GM12878 (cell line): ENCODE data around the gene C5orf34. TPM values are rescaled to one million over a fixed set of nuclear protein-coding genes. Genes with fewer than 3 reads are reported as not detected.

Source experiments
- ATAC-seq: fragments of 200-7000 bp; cut with Tn5 transposase; 3 replicates; pipeline ENCODE4 v1.9.1; 2020; ENCODE audit warnings: mild to moderate bottlenecking, moderate library complexity
- Bru-seq: library from RNA; stranded (reverse); fragments of 400-500 nt; gene quantifications from one replicate; lab custom pipeline; 2021; lab: Mats Ljungman, UMichigan
- BruChase-seq, 2 experiments: library from RNA; stranded (reverse); fragments of 400-500 nt; gene quantifications; one replicate each; lab custom pipeline; 2021; lab: Mats Ljungman, UMichigan
- BruUV-seq: library from RNA; stranded (reverse); fragments of 400-500 nt; replicated peaks from 2 replicates; lab custom pipeline; 2021; lab: Mats Ljungman, UMichigan
- CTCF ChIA-PET: fragments of 300-600 bp; sonication (Branson Sonifier 250); formaldehyde crosslinking; extraction: SDS; loops from one replicate; lab custom pipeline; 2021; ENCODE audit warnings: inconsistent platforms; lab: Yijun Ruan, JAX
- POLR2A ChIA-PET: fragments of 350-600 bp; formaldehyde crosslinking; extraction: SDS; loops from one replicate; lab custom pipeline; 2021; ENCODE audit warnings: inconsistent platforms; lab: Charles Lee
- RAD21 ChIA-PET: fragments of 300-600 bp; sonication (Branson Sonifier 250); formaldehyde crosslinking; loops from one replicate; lab custom pipeline; 2023; ENCODE audit warnings: antibody characterized with exemption; ENCODE audit not compliant: unreplicated experiment; lab: Charles Lee
- SMC1A ChIA-PET: fragments of 300-600 bp; sonication (Branson Sonifier 250); formaldehyde crosslinking; loops from one replicate; lab custom pipeline; 2023; ENCODE audit not compliant: unreplicated experiment, uncharacterized antibody; lab: Charles Lee
- DNase-seq: peaks from one replicate; pipeline ENCODE4 v3.0.0-alpha.2; 2011; ENCODE audit warnings: low read depth, low spot score
- FAIRE-seq: peaks from 3 replicates; lab custom pipeline; 2011; peaks lifted over from hg19 to GRCh38; lab: Jason Lieb, UNC
- H2AFZ ChIP-seq: 2 replicates; pipeline ENCODE4 v1.6.0; 2011; ENCODE audit warnings: low read depth, low read length, control low read depth; ENCODE audit not compliant: control insufficient read depth
- H3K27ac ChIP-seq: 2 replicates; pipeline ENCODE4 v1.5.1; 2011; ENCODE audit warnings: control low read depth; ENCODE audit not compliant: control insufficient read depth, insufficient read depth
- H3K27me3 ChIP-seq, 2 experiments: replicated peaks in 1 of 2; 2 replicates each; pipeline versions ENCODE4 v1.6.0 to v1.6.1; 2011; ENCODE audit warnings: low read length in 1 of 2; ENCODE audit not compliant: control insufficient read depth in 2 of 2, insufficient read depth in 2 of 2
- H3K36me3 ChIP-seq, 2 experiments: 2 replicates each; pipeline ENCODE4 v1.5.1; 2011; ENCODE audit warnings: low read length in 1 of 2; ENCODE audit not compliant: control insufficient read depth in 2 of 2, insufficient read depth in 2 of 2
- H3K4me1 ChIP-seq: 2 replicates; pipeline ENCODE4 v1.6.1; 2011; ENCODE audit warnings: mild to moderate bottlenecking, low read length, moderate library complexity, mixed read lengths; ENCODE audit not compliant: control insufficient read depth, insufficient read depth
- H3K4me2 ChIP-seq: 2 replicates; pipeline ENCODE4 v1.6.0; 2011; ENCODE audit warnings: control low read depth; ENCODE audit not compliant: control insufficient read depth, insufficient read depth
- H3K4me3 ChIP-seq: fragments of 200-600 bp; sonication (generic); 2 replicates; pipeline ENCODE4 v1.5.1; 2016
- H3K79me2 ChIP-seq: 2 replicates; pipeline ENCODE4 v1.6.0; 2011; ENCODE audit warnings: low read length; ENCODE audit not compliant: control insufficient read depth, insufficient read depth
- H3K9ac ChIP-seq: 2 replicates; pipeline ENCODE4 v1.8.0; 2011; ENCODE audit warnings: low read length, control low read depth, mixed read lengths; ENCODE audit not compliant: control insufficient read depth, insufficient read depth
- H3K9me3 ChIP-seq: replicated peaks from 3 replicates; pipeline ENCODE4 v1.5.1; 2011; ENCODE audit warnings: mild to moderate bottlenecking, low read length; ENCODE audit not compliant: control insufficient read depth, insufficient read depth
- H4K20me1 ChIP-seq: 2 replicates; pipeline ENCODE4 v1.6.0; 2011; ENCODE audit not compliant: control insufficient read depth, insufficient read depth
- CHD4 ChIP-seq: fragments of 200-600 bp; sonication (generic); IDR thresholded peaks from 2 replicates; pipeline ENCODE4 v1.6.1; 2016; ENCODE audit warnings: mild to moderate bottlenecking
- FOXM1 ChIP-seq: IDR thresholded peaks from 2 replicates; pipeline ENCODE4 v1.6.1; 2012; ENCODE audit warnings: low read depth, mild to moderate bottlenecking, inconsistent platforms, low read length, moderate library complexity
- HCFC1 ChIP-seq: fragments of 150-350 bp; IDR thresholded peaks from 2 replicates; pipeline ENCODE4 v1.6.1; 2014; ENCODE audit warnings: low read length
- IKZF2 ChIP-seq, 2 experiments: fragments of 450-650 bp; IDR thresholded peaks; 2 replicates each; pipeline ENCODE4 v1.6.1; 2017; ENCODE audit warnings: mild to moderate bottlenecking in 2 of 2, moderate library complexity in 2 of 2
- NFIC ChIP-seq: IDR thresholded peaks from 2 replicates; pipeline ENCODE4 v1.6.1; 2012; ENCODE audit warnings: low read depth, mild to moderate bottlenecking, inconsistent platforms, low read length, moderate library complexity
- NR2C1 ChIP-seq: fragments of 450-650 bp; IDR thresholded peaks from 2 replicates; pipeline ENCODE4 v1.6.1; 2017; ENCODE audit warnings: antibody characterized with exemption, mild to moderate bottlenecking, moderate library complexity
- RBBP5 ChIP-seq: fragments of 200-600 bp; sonication (generic); conservative IDR thresholded peaks from 2 replicates; pipeline ENCODE4 v1.6.1; 2016
- SIN3A ChIP-seq: IDR thresholded peaks from 2 replicates; pipeline ENCODE4 v1.6.1; 2012; ENCODE audit warnings: low read depth, low read length, improper control_type of control experiment
- SREBF1 ChIP-seq: IDR thresholded peaks from 2 replicates; pipeline ENCODE4 v1.6.1; 2012; ENCODE audit warnings: mild to moderate bottlenecking, low read length
- STAT3 ChIP-seq: IDR thresholded peaks from 2 replicates; pipeline ENCODE4 v1.6.1; 2011; ENCODE audit warnings: low read depth, low read length, improper control_type of control experiment
- TBL1XR1 ChIP-seq: IDR thresholded peaks from 2 replicates; pipeline ENCODE4 v1.6.1; 2012; ENCODE audit warnings: low read depth, low read length, improper control_type of control experiment
- ZNF207 ChIP-seq: fragments of 450-650 bp; IDR thresholded peaks from 2 replicates; pipeline ENCODE4 v1.6.1; 2014; ENCODE audit warnings: antibody characterized with exemption, mild to moderate bottlenecking, borderline replicate concordance
- WGBS: methylation state at CpG from one replicate; pipeline ENCODE4 v1.1.6; 2016; ENCODE audit warnings: low lambda C conversion rate; ENCODE audit not compliant: insufficient replicate concordance, insufficient coverage; ENCODE audit errors: missing lambda C conversion rate; 5-methylcytosine and 5-hydroxymethylcytosine counted together
- in situ Hi-C: fragments of 300-500 bp; cut with MboI; formaldehyde crosslinking; loops from 9 replicates; pipeline ENCODE4 v1.14.3; 2018; ENCODE audit warnings: mixed read lengths
- intact Hi-C: fragments of 100-400 bp; cut with micrococcal nuclease; formaldehyde crosslinking; loops from one replicate; pipeline ENCODE4 v1.14.2; 2022; ENCODE audit not compliant: unreplicated experiment
- long read RNA-seq, 2 experiments: library from polyadenylated mRNA; unstranded; transcript quantifications; one replicate each; pipeline ENCODE4 v2.0.0, GENCODE V29; 2019 to 2020
- polyA minus RNA-seq, 3 experiments: library from RNA; depleted of rRNA, polyadenylated mRNA; stranded (reverse); fragments of >200 nt; gene quantifications; 2 replicates each; pipeline ENCODE4 v1.2.3, GENCODE V29; 2011
- polyA plus RNA-seq, 11 experiments: library from polyadenylated mRNA; depleted of rRNA in 4 of 11; unstranded in 6 of 11; stranded (reverse) in 5 of 11; fragments of >200 nt; fragmentation: Nextera tagmentation in 4 of 11; fragmentation: Illumina TruSeq in 1 of 11; extraction: Ambion mirVana in 4 of 11; extraction: Trizol in 1 of 11; gene quantifications; 1 replicate in 1 of 11; 2 replicates in 10 of 11; pipeline versions ENCODE4 v1.2.1 to v1.2.3, GENCODE V29; 2011 to 2016; ENCODE audit warnings: inconsistent platforms in 2 of 11, missing spikeins in 2 of 11, low read depth in 1 of 11
- total RNA-seq, 4 experiments: library from RNA; depleted of rRNA in 3 of 4; stranded (reverse); fragments of >200 nt in 3 of 4; fragmentation: Illumina TruSeq in 1 of 4; extraction: Trizol in 1 of 4; gene quantifications; 2 replicates each; pipeline versions ENCODE4 v1.2.1 to v1.2.3, GENCODE V29; 2013 to 2021
- TF ChIP-seq, protein P1 (sequence below): IDR thresholded peaks from 2 replicates; pipeline ENCODE4 v1.6.1; 2011; ENCODE audit warnings: borderline replicate concordance, low read depth, mild to moderate bottlenecking, moderate library complexity, low read length; ENCODE audit not compliant: insufficient read depth, poor library complexity, severe bottlenecking
- TF ChIP-seq, protein P2 (sequence below): IDR thresholded peaks from 2 replicates; pipeline ENCODE4 v1.6.1; 2012; ENCODE audit warnings: low read depth, low read length, improper control_type of control experiment

Gene C5orf34, protein sequence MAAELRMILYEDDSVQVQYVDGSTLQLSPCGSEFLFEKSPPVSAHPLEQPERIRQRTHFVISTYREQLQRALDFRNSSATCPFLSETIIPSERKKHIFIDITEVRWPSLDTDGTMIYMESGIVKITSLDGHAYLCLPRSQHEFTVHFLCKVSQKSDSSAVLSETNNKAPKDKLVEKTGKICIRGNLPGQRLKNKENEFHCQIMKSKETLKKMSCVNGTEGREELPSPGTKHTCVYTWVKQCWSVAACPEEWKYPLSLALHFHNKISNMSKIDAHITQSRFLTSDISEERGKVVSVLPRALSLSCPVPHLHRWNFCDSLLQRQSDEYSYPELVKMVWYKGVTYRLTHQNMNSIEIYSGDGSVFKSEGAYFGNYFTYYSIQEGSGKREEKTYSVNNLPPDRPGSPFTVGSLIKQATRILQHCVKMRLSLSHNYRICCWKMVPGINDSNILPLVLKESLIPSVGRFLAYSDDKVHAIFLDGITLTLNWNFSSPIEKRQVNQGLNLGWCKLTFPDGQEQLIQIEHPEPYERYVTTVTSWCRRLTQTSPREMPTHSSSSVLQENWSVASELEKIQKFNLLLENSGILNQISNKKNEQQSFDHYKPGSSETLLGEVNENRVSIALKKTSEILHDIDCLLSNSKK
- total RNA-seq (2013; cell fraction: nucleolus; rRNA removed), result 27.1 and 27.9 TPM in 2 replicates
- total RNA-seq (2014; rRNA removed), result 9.4 and 13.0 TPM in 2 replicates
- total RNA-seq (2014; rRNA removed; fragmentation: Illumina TruSeq; extraction: Trizol), result 9.9 and 10.6 TPM in 2 replicates
- 5.6 and 6.1 TPM in 2 replicates for total RNA-seq (2021)
- 1.0 TPM for polyA plus RNA-seq (2011; ENCODE audit: low read depth)
- polyA plus RNA-seq (2011; rRNA removed), result 12.0 and 16.4 TPM in 2 replicates
- polyA plus RNA-seq (2011; cell fraction: cytosol; rRNA removed), result 3.3 and 4.2 TPM in 2 replicates
- polyA plus RNA-seq (2011; cell fraction: nucleus; rRNA removed), result 17.5 and 18.4 TPM in 2 replicates
- polyA plus RNA-seq (2012), result 1.8 and 4.2 TPM in 2 replicates
- 10.6 and 14.9 TPM in 2 replicates for polyA plus RNA-seq (2014; fragmentation: Illumina TruSeq; extraction: Trizol)
- 1 to 10 TPM; 7.4 to 8.8 TPM for polyA plus RNA-seq (2014; fragmentation: Nextera tagmentation; extraction: Ambion mirVana)
- polyA plus RNA-seq (2014; rRNA removed), result 6.5 and 6.9 TPM in 2 replicates
- polyA plus RNA-seq (2016; fragmentation: Nextera tagmentation; extraction: Ambion mirVana), result 10 to 100 TPM; 12.9 to 15.1 TPM
- polyA minus RNA-seq (2011; rRNA and poly(A)+ RNA removed), result 9.8 and 15.1 TPM in 2 replicates
- 1.9 and 2.9 TPM in 2 replicates for polyA minus RNA-seq (2011; cell fraction: cytosol; rRNA and poly(A)+ RNA removed)
- polyA minus RNA-seq (2011; cell fraction: nucleus; rRNA and poly(A)+ RNA removed), result 9.1 and 12.9 TPM in 2 replicates
- Bru-seq, nascent RNA, result percentile 59 among the genes with signal in this experiment
- percentile 57 among the genes with signal in this experiment for BruChase-seq, experiment 1, labeled RNA remaining after a 6-hour chase
- BruChase-seq, experiment 2, labeled RNA remaining after a 2-hour chase, result percentile 61 among the genes with signal in this experiment
- long read RNA-seq, experiment 1, partial matches to known transcripts, result 1 of 9 reads
- long read RNA-seq, experiment 1, other reads (novel, unspliced or antisense), result 4 of 9 reads
- long read RNA-seq, experiment 2, transcript C5orf34-201 (13 exons, 2,507 nt), result major isoform, 13 of 56 reads
- long read RNA-seq, experiment 2, partial matches to known transcripts, result 17 of 56 reads
- long read RNA-seq, experiment 2, other reads (novel, unspliced or antisense), result 23 of 56 reads

DNA sequence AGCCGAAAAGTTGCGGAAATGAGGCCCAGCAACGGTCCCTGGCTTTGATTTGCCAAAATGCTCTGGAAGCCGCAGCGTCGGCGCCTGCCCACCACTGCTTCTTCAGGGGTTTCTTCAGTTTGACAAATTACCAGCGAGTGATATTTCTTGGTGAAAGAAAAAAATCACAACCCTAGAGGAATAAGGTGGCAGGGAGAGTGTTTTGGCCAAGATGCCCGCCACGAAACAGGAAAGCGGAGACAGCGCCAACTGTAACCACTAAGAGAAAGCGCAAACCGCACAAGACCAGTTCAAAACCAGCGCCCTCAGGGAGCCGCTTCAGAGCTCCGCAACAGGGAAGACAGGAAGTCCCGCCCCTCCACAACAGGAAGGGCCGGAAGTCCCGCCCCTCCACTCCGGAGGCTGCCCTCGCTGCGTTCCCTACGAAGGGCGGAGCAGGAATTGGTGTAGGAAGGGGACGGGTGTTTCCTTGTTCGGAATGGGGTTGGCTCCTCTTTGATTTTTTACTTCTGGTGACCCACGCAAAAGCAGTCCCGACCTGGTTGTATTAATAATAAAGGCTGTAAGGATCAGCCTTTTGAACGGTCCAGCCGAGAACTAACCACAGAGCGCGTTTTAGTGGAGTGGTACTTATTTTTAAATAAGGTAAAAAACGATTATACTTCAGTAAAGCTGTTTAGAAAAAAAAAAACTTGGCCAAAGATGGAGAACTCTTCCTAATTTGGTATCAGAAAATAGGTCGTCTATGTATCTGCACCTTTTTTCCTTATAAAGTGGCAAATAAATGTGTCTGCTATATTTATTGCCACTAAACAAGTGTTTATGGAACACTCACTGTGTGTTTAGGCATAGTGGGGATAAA, at the start of gene C5orf34:
TSS of gene C5orf34 (minus strand) at position 333 of the 862 bp plus-strand sequence. CDS start 5,809 bp downstream, outside the sequence.
- no peaks in the 10 kb centered on the region for H3K9me3 ChIP-seq
- intact Hi-C loops (loop anchor here (1.0 kb wide), 1 partner anchor 31 kb away; no protein-coding TSS in a partner anchor), in situ Hi-C loops (no loop called here)
- POLR2A ChIA-PET, result interaction anchor here (1.0 to 3.9 kb wide), 6 partner anchors 13 to 203 kb away, joined by 3 to 24 read pairs (median 3); partner anchors contain the start of gene TMEM267
- under 1% methylated on average over 35 of the region's 35 CpGs for WGBS
- H3K9ac ChIP-seq, result peak within 1 kb of the TSS; percentile 64
- H3K4me3 ChIP-seq, result peak within 1 kb of the TSS; percentile 92
- ATAC-seq (peak; percentile 94), DNase-seq (peak; percentile 79), FAIRE-seq (no peak)
- H3K27ac ChIP-seq, result peak within 1 kb of the TSS; percentile 74
- RAD21 ChIA-PET, result interaction anchor here (0.8 to 1.6 kb wide), 7 partner anchors 29 to 394 kb away, joined by 3 to 7 read pairs (median 4); partner anchors contain the start of genes TMEM267 and ZNF131
- H2AFZ ChIP-seq, result peak within 1 kb of the TSS; percentile 65
- H3K27me3 ChIP-seq, result no peaks in the 10 kb centered on the region
- no peaks in the 10 kb centered on the region for H3K4me1 ChIP-seq
- no peaks in the 10 kb centered on the region for H3K36me3 ChIP-seq
- SMC1A ChIA-PET, result interaction anchor here (1.2 to 2.7 kb wide), 4 partner anchors 29 to 88 kb away, joined by 4 to 12 read pairs (median 6); partner anchors contain the start of genes NNT and TMEM267
- H4K20me1 ChIP-seq, result no peaks in the 10 kb centered on the region
- CTCF ChIA-PET, result interaction anchor here (0.7 to 2.2 kb wide), 4 partner anchors 10 to 38 kb away, joined by 3 to 20 read pairs (median 4); partner anchors contain the start of gene TMEM267
- BruUV-seq, result TSS peak; percentile 98
- peak within 1 kb of the TSS; percentile 66 for H3K4me2 ChIP-seq
- peaks cover 23% of the 10 kb centered on the region for H3K79me2 ChIP-seq
- TF ChIP-seq ZNF207 (no peak; the same call in 1 of the 2 replicates), RBBP5 (0 out of 2 replicates have a peak, but pooled peaks have one; percentile 33), FOXM1 (peak; percentile 54; the same call in 1 of the 2 replicates), IKZF2 (IDR thresholded peaks at IDR 0.05) (peak; percentile 75), HCFC1 (peak; percentile 42; the same call in 1 of the 2 replicates), SREBF1 (no peak), CHD4 (no peak), NFIC (peak; percentile 44), STAT3 (no peak), NR2C1 (no peak), SIN3A (peak; percentile 97), TBL1XR1 (no peak)
- TF ChIP-seq, protein P1, sequence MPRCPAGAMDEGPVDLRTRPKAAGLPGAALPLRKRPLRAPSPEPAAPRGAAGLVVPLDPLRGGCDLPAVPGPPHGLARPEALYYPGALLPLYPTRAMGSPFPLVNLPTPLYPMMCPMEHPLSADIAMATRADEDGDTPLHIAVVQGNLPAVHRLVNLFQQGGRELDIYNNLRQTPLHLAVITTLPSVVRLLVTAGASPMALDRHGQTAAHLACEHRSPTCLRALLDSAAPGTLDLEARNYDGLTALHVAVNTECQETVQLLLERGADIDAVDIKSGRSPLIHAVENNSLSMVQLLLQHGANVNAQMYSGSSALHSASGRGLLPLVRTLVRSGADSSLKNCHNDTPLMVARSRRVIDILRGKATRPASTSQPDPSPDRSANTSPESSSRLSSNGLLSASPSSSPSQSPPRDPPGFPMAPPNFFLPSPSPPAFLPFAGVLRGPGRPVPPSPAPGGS, result no peak
- TF ChIP-seq, protein P2, sequence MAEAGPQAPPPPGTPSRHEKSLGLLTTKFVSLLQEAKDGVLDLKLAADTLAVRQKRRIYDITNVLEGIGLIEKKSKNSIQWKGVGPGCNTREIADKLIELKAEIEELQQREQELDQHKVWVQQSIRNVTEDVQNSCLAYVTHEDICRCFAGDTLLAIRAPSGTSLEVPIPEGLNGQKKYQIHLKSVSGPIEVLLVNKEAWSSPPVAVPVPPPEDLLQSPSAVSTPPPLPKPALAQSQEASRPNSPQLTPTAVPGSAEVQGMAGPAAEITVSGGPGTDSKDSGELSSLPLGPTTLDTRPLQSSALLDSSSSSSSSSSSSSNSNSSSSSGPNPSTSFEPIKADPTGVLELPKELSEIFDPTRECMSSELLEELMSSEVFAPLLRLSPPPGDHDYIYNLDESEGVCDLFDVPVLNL, result peak; percentile 94
